ENCODE data around the gene CTIF. TPM values are rescaled to one million over a fixed set of nuclear protein-coding genes. Genes with fewer than 3 reads are reported as not detected.

CTIF gene
- total RNA-seq, 1 donor from 2014 or later = 26.4 TPM

DNA sequence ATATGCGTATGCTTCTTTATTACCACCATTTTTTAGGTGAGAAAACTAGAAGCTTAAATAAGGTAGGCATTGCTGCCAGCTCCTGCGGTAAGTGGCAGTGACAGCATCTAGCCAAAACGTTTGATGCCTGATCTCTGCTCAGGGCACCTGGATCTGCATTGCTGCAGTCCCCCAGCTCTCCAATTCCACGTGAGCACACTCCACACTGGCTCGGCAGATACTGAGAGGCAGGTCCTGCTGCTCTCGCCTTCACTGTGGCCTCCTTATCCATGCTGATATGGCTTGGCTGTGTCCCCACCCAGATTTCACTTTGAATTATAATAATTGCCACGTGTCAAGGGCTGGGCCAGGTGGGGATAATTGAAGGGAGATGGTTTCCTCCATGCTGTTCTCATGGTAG lies 160.9 kb downstream of the CTIF start:
- TF ChIP-seq, protein P1, sequence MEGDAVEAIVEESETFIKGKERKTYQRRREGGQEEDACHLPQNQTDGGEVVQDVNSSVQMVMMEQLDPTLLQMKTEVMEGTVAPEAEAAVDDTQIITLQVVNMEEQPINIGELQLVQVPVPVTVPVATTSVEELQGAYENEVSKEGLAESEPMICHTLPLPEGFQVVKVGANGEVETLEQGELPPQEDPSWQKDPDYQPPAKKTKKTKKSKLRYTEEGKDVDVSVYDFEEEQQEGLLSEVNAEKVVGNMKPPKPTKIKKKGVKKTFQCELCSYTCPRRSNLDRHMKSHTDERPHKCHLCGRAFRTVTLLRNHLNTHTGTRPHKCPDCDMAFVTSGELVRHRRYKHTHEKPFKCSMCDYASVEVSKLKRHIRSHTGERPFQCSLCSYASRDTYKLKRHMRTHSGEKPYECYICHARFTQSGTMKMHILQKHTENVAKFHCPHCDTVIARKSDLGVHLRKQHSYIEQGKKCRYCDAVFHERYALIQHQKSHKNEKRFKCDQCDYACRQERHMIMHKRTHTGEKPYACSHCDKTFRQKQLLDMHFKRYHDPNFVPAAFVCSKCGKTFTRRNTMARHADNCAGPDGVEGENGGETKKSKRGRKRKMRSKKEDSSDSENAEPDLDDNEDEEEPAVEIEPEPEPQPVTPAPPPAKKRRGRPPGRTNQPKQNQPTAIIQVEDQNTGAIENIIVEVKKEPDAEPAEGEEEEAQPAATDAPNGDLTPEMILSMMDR (IDR thresholded peaks at IDR 0.05; ENCODE audit: unreplicated experiment) = no peak
- no peak for DNase-seq (ENCODE audit: low spot score, unreplicated experiment)
- no peaks in the 10 kb centered on the region for H3K9me3 Mint-ChIP-seq (ENCODE audit: low read depth)
- no peaks in the 10 kb centered on the region for H3K27me3 Mint-ChIP-seq
- no peaks in the 10 kb centered on the region for H3K4me1 Mint-ChIP-seq (ENCODE audit: low read depth)
- H3K27ac Mint-ChIP-seq = no peak overlapping the region
- H3K4me3 Mint-ChIP-seq (ENCODE audit: low read depth) = no peak overlapping the region
- H3K36me3 Mint-ChIP-seq (ENCODE audit: insufficient read depth) = no peaks in the 10 kb centered on the region

GRCh38 chr18:48700446-48700845 lies 161.6 kb downstream of the CTIF start:
- Mint-ChIP-seq H3K27me3 (no peaks in the 10 kb centered on the region), H3K4me1 (ENCODE audit: low read depth) (no peaks in the 10 kb centered on the region), H3K36me3 (ENCODE audit: insufficient read depth) (no peaks in the 10 kb centered on the region), H3K9me3 (ENCODE audit: low read depth) (no peaks in the 10 kb centered on the region), H3K27ac (no peak overlapping the region), H3K4me3 (ENCODE audit: low read depth) (no peak overlapping the region)
- TF ChIP-seq, protein P1 (IDR thresholded peaks at IDR 0.05; ENCODE audit: unreplicated experiment) = no peak
- DNase-seq (ENCODE audit: low spot score, unreplicated experiment) = no peak

GRCh38 chr18:48702346-48703027 lies 163.7 kb downstream of the CTIF start:
- Mint-ChIP-seq H3K36me3 (ENCODE audit: insufficient read depth) (no peaks in the 10 kb centered on the region), H3K27me3 (no peaks in the 10 kb centered on the region), H3K4me1 (ENCODE audit: low read depth) (no peaks in the 10 kb centered on the region), H3K9me3 (ENCODE audit: low read depth) (no peaks in the 10 kb centered on the region), H3K4me3 (ENCODE audit: low read depth) (no peak overlapping the region), H3K27ac (no peak overlapping the region)
- no peak for DNase-seq (ENCODE audit: low spot score, unreplicated experiment)
- TF ChIP-seq, protein P1 (IDR thresholded peaks at IDR 0.05; ENCODE audit: unreplicated experiment) = no peak

- H3K4me1 Mint-ChIP-seq (ENCODE audit: low read depth) = no peaks in the 10 kb centered on the region
- TF ChIP-seq, protein P1 (IDR thresholded peaks at IDR 0.05; ENCODE audit: unreplicated experiment) = no peak
- H3K36me3 Mint-ChIP-seq (ENCODE audit: insufficient read depth) = no peaks in the 10 kb centered on the region
- DNase-seq (ENCODE audit: low spot score, unreplicated experiment) = no peak
- H3K27ac Mint-ChIP-seq = no peak overlapping the region
- no peak overlapping the region for H3K4me3 Mint-ChIP-seq (ENCODE audit: low read depth)
- no peaks in the 10 kb centered on the region for H3K9me3 Mint-ChIP-seq (ENCODE audit: low read depth)
- H3K27me3 Mint-ChIP-seq = no peaks in the 10 kb centered on the region
These were observed 164.2 kb downstream of the CTIF start for GRCh38 chr18:48703028-48703386.

GRCh38 chr18:48703418-48703817 lies 164.6 kb downstream of the CTIF start:
- no peak for DNase-seq (ENCODE audit: low spot score, unreplicated experiment)
- no peaks in the 10 kb centered on the region for H3K9me3 Mint-ChIP-seq (ENCODE audit: low read depth)
- TF ChIP-seq, protein P1 (IDR thresholded peaks at IDR 0.05; ENCODE audit: unreplicated experiment) = no peak
- no peak overlapping the region for H3K4me3 Mint-ChIP-seq (ENCODE audit: low read depth)
- H3K27ac Mint-ChIP-seq = no peak overlapping the region
- H3K27me3 Mint-ChIP-seq = no peaks in the 10 kb centered on the region
- no peaks in the 10 kb centered on the region for H3K36me3 Mint-ChIP-seq (ENCODE audit: insufficient read depth)
- H3K4me1 Mint-ChIP-seq (ENCODE audit: low read depth) = no peaks in the 10 kb centered on the region
